ENCODE measurements around the gene HMCN2.

Gene HMCN2

GRCh38 chr9:130448771-130449603 lies 183.4 kb downstream of the HMCN2 start:
- TF ChIP-seq CTCF (IDR thresholded peaks at IDR 0.05; ENCODE audit: extremely low read depth, insufficient read depth, missing control alignments): no peak
- in situ Hi-C loops (cut with MboI; ENCODE audit: low pct_unique_long_range_greater_than_20kb, low sequenced_read_pairs, unreplicated experiment): no loop called here
- no peak for DNase-seq (ENCODE audit: low spot score)

GRCh38 chr9:130450344-130451003 lies 184.9 kb downstream of the HMCN2 start:
- no peak for TF ChIP-seq CTCF (IDR thresholded peaks at IDR 0.05; ENCODE audit: extremely low read depth, insufficient read depth, missing control alignments)
- no peak for DNase-seq (ENCODE audit: low spot score)
- in situ Hi-C loops (cut with MboI; ENCODE audit: low pct_unique_long_range_greater_than_20kb, low sequenced_read_pairs, unreplicated experiment): loop anchor here (10.0 kb wide), 1 partner anchor 234 kb away; no protein-coding TSS in a partner anchor

- in situ Hi-C loops (cut with MboI; ENCODE audit: low pct_unique_long_range_greater_than_20kb, low sequenced_read_pairs, unreplicated experiment): loop anchor here (10.0 kb wide), 1 partner anchor 234 kb away; no protein-coding TSS in a partner anchor
- TF ChIP-seq CTCF (IDR thresholded peaks at IDR 0.05; ENCODE audit: extremely low read depth, insufficient read depth, missing control alignments): no peak
- DNase-seq (ENCODE audit: low spot score): no peak
Observed at GRCh38 chr9:130451004-130451390, 185.4 kb downstream of the HMCN2 start.

- peak; percentile 19 for TF ChIP-seq CTCF (IDR thresholded peaks at IDR 0.05; ENCODE audit: extremely low read depth, insufficient read depth, missing control alignments)
- DNase-seq (ENCODE audit: low spot score): no peak
- in situ Hi-C loops (cut with MboI; ENCODE audit: low pct_unique_long_range_greater_than_20kb, low sequenced_read_pairs, unreplicated experiment): loop anchor here (10.0 kb wide), 1 partner anchor 233 kb away; no protein-coding TSS in a partner anchor
Observed at GRCh38 chr9:130451509-130452388, 186.2 kb downstream of the HMCN2 start.

- in situ Hi-C loops (cut with MboI; ENCODE audit: low pct_unique_long_range_greater_than_20kb, low sequenced_read_pairs, unreplicated experiment): loop anchor here (10.0 kb wide), 1 partner anchor 232 kb away; no protein-coding TSS in a partner anchor
- no peak for DNase-seq (ENCODE audit: low spot score)
- TF ChIP-seq CTCF (IDR thresholded peaks at IDR 0.05; ENCODE audit: extremely low read depth, insufficient read depth, missing control alignments): no peak
Observed at GRCh38 chr9:130452835-130453234, 187.3 kb downstream of the HMCN2 start.

GRCh38 chr9:130453487-130453886 lies 187.9 kb downstream of the HMCN2 start:
- no peak for DNase-seq (ENCODE audit: low spot score)
- in situ Hi-C loops (cut with MboI; ENCODE audit: low pct_unique_long_range_greater_than_20kb, low sequenced_read_pairs, unreplicated experiment): loop anchor here (10.0 kb wide), 1 partner anchor 231 kb away; no protein-coding TSS in a partner anchor

More at GRCh38 chr9:130453487-130453886, 187.9 kb downstream of the HMCN2 start:
- TF ChIP-seq CTCF (IDR thresholded peaks at IDR 0.05; ENCODE audit: extremely low read depth, insufficient read depth, missing control alignments): no peak

Data from GM13977 (cell line).